MM.1S (cell line): ENCODE measurements around the gene KCNIP4.

Experiments used
- DNase-seq: peaks from one replicate; pipeline ENCODE4 v3.0.0-alpha.2; 2015
- H2AFZ ChIP-seq: fragments of 300-600 bp; sonication (generic); 2 replicates; pipeline ENCODE4 v1.6.0; 2016; ENCODE audit warnings: antibody characterized with exemption, low read length
- H3F3A ChIP-seq: fragments of 300-600 bp; sonication (generic); 2 replicates; pipeline ENCODE4 v1.6.1; 2016; ENCODE audit warnings: mild to moderate bottlenecking, antibody characterized with exemption, low read length, moderate library complexity, mixed read lengths; ENCODE audit not compliant: insufficient read depth
- H3K27ac ChIP-seq: fragments of 300-600 bp; sonication (generic); 2 replicates; pipeline ENCODE4 v1.5.1; 2016; ENCODE audit warnings: mild to moderate bottlenecking, low read length
- H3K27me3 ChIP-seq: fragments of 300-600 bp; sonication (generic); replicated peaks from 2 replicates; pipeline ENCODE4 v1.6.0; 2016; ENCODE audit warnings: low read length; ENCODE audit not compliant: insufficient read depth
- H3K36me3 ChIP-seq: fragments of 300-600 bp; sonication (generic); replicated peaks from 2 replicates; pipeline ENCODE4 v1.6.1; 2016; ENCODE audit warnings: mild to moderate bottlenecking, low read length, mixed read lengths; ENCODE audit not compliant: insufficient read depth
- H3K4me1 ChIP-seq: fragments of 300-600 bp; sonication (generic); 2 replicates; pipeline ENCODE4 v1.6.1; 2016; ENCODE audit warnings: low read length, mixed read lengths
- H3K4me2 ChIP-seq: fragments of 300-600 bp; sonication (generic); 2 replicates; pipeline ENCODE4 v1.6.0; 2016; ENCODE audit warnings: low read depth, low read length
- H3K4me3 ChIP-seq: fragments of 300-600 bp; sonication (generic); 2 replicates; pipeline ENCODE4 v1.5.1; 2016; ENCODE audit warnings: low read length, mixed read lengths
- H3K79me2 ChIP-seq: fragments of 300-600 bp; sonication (generic); 2 replicates; pipeline ENCODE4 v1.6.1; 2016; ENCODE audit warnings: mixed run types, low read length, mixed read lengths
- H3K9ac ChIP-seq: fragments of 300-600 bp; sonication (generic); 2 replicates; pipeline ENCODE4 v1.6.1; 2016; ENCODE audit warnings: low read length, mixed read lengths
- H3K9me2 ChIP-seq: fragments of 300-600 bp; sonication (generic); replicated peaks from 2 replicates; pipeline ENCODE4 v1.6.1; 2016; ENCODE audit warnings: mild to moderate bottlenecking, low read length, mixed read lengths; ENCODE audit not compliant: insufficient read depth
- H3K9me3 ChIP-seq: fragments of 300-600 bp; sonication (generic); replicated peaks from 2 replicates; pipeline ENCODE4 v1.6.1; 2016; ENCODE audit warnings: mild to moderate bottlenecking, low read length, mixed read lengths; ENCODE audit not compliant: insufficient read depth
- H4K20me1 ChIP-seq: fragments of 300-600 bp; sonication (generic); 2 replicates; pipeline ENCODE4 v1.6.1; 2016; ENCODE audit warnings: mild to moderate bottlenecking, low read length, moderate library complexity, mixed read lengths; ENCODE audit not compliant: insufficient read depth
- EZH2 ChIP-seq: fragments of 300-600 bp; sonication (generic); optimal IDR thresholded peaks from 2 replicates; pipeline ENCODE3; 2017; ENCODE audit warnings: low read depth, mild to moderate bottlenecking, antibody characterized with exemption, low read length, mixed read lengths
- EZH2phosphoT487 ChIP-seq: fragments of 300-600 bp; sonication (generic); IDR thresholded peaks from 2 replicates; pipeline ENCODE4 v1.6.1; 2018; ENCODE audit warnings: antibody characterized with exemption, low read length
- TF ChIP-seq, protein P1 (sequence below): fragments of 300-600 bp; sonication (generic); IDR thresholded peaks from 2 replicates; pipeline ENCODE4 v1.5.1; 2016; ENCODE audit warnings: antibody characterized with exemption, low read length, mixed read lengths

Gene KCNIP4

DNA sequence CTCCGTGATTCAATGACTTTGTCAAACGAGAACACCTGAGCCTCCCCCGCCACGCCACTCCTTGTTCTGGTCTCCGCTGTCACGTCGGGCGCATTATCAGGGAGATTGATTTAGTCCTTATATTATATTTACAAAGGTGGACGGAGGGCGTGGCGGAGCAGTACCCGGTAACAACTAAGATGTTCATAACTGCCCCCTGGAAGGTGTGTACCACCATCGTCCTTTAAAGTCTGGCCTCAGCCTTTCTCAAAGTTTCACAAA is 964.1 kb downstream of the KCNIP4 start:
- no peaks in the 10 kb centered on the region for H4K20me1 ChIP-seq
- no peak overlapping the region for H3K9ac ChIP-seq
- no peak overlapping the region for H2AFZ ChIP-seq
- no peaks in the 10 kb centered on the region for H3K4me1 ChIP-seq
- H3K27ac ChIP-seq = no peak overlapping the region
- H3K4me2 ChIP-seq = no peak overlapping the region
- no peaks in the 10 kb centered on the region for H3K9me2 ChIP-seq
- no peaks in the 10 kb centered on the region for H3F3A ChIP-seq
- H3K4me3 ChIP-seq = no peak overlapping the region
- DNase-seq = no peak
- H3K9me3 ChIP-seq = no peaks in the 10 kb centered on the region
- no peaks in the 10 kb centered on the region for H3K79me2 ChIP-seq
- no peaks in the 10 kb centered on the region for H3K27me3 ChIP-seq
- H3K36me3 ChIP-seq = no peaks in the 10 kb centered on the region
- TF ChIP-seq EZH2 (no peak), EZH2phosphoT487 (no peak)
- TF ChIP-seq, protein P1, sequence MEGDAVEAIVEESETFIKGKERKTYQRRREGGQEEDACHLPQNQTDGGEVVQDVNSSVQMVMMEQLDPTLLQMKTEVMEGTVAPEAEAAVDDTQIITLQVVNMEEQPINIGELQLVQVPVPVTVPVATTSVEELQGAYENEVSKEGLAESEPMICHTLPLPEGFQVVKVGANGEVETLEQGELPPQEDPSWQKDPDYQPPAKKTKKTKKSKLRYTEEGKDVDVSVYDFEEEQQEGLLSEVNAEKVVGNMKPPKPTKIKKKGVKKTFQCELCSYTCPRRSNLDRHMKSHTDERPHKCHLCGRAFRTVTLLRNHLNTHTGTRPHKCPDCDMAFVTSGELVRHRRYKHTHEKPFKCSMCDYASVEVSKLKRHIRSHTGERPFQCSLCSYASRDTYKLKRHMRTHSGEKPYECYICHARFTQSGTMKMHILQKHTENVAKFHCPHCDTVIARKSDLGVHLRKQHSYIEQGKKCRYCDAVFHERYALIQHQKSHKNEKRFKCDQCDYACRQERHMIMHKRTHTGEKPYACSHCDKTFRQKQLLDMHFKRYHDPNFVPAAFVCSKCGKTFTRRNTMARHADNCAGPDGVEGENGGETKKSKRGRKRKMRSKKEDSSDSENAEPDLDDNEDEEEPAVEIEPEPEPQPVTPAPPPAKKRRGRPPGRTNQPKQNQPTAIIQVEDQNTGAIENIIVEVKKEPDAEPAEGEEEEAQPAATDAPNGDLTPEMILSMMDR = no peak

DNA sequence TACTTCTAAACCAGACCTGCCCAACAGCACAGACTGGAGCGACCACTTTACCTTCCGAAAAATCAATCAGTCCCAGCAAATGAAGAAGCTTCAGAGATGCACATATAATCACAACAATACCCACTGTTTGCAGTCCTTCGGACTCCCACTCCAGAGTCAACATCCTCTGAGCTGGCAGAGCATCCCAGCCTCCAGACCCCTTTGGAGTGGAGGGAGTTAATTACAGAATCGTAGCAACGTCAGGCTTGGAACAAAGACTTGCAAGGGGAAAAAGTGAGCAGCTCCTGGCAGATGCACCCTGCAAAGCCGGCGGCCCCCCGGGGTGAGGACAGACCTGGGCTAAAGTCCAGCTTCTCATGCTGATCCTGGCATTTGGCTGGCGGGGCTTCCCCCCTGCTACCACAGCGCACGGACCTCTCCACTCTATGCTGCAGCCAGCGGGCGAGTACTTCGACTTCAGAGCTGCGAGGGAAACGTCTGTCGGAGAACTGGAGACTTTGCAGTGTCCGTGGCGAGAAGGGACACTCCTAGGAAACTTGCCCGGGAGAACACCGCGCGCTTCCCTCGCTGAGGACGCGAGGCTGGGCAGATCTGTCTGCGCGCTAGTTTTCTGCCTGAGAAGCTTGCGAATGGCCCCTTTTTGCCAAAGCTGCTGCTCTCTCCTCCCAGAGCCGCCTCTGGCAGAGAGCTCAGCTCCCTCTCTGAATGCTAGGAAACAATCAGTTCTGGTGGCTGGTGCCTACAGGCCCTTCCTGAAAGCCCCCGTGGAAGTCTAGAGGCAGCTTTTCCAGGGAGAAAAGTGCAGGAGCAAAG is 964.6 kb downstream of the KCNIP4 start:
- no peaks in the 10 kb centered on the region for H3K9me2 ChIP-seq
- DNase-seq = no peak
- H3K36me3 ChIP-seq = no peaks in the 10 kb centered on the region
- H3K27ac ChIP-seq = no peak overlapping the region
- no peak overlapping the region for H3K9ac ChIP-seq
- no peaks in the 10 kb centered on the region for H3K9me3 ChIP-seq
- no peak overlapping the region for H2AFZ ChIP-seq
- H3K4me1 ChIP-seq = no peaks in the 10 kb centered on the region
- no peaks in the 10 kb centered on the region for H3K27me3 ChIP-seq
- no peak for TF ChIP-seq EZH2phosphoT487
- TF ChIP-seq EZH2 = no peak
- TF ChIP-seq, protein P1 = no peak
- no peaks in the 10 kb centered on the region for H3F3A ChIP-seq
- H3K4me3 ChIP-seq = no peak overlapping the region
- H3K4me2 ChIP-seq = no peak overlapping the region
- H4K20me1 ChIP-seq = no peaks in the 10 kb centered on the region
- H3K79me2 ChIP-seq = no peaks in the 10 kb centered on the region

DNA sequence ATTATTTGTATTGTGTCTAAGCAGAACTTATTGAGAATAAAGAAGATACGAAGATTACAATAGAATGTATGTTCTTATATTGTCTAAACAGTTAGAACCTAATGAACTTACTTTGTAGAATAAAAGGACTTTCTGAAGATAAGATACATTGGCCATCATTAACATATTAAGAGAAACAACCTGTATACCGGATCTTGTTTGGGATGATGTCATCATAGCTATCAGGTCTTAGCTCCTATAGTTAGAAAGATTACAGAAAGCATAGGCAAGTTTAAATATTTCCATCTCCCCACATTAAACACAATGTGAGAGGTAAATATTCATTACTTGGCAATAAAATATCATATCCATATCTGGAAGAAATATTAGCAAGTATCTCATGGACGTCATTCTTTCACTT is 966.0 kb downstream of the KCNIP4 start:
- Histone ChIP-seq H3K4me1 (no peaks in the 10 kb centered on the region), H3K36me3 (no peaks in the 10 kb centered on the region), H3K4me2 (no peak overlapping the region), H3K9me3 (no peaks in the 10 kb centered on the region), H4K20me1 (no peaks in the 10 kb centered on the region), H3K9ac (no peak overlapping the region), H3K27ac (no peak overlapping the region), H2AFZ (no peak overlapping the region), H3F3A (no peaks in the 10 kb centered on the region), H3K79me2 (no peaks in the 10 kb centered on the region), H3K9me2 (no peaks in the 10 kb centered on the region), H3K27me3 (no peaks in the 10 kb centered on the region), H3K4me3 (no peak overlapping the region)
- TF ChIP-seq EZH2 (no peak), EZH2phosphoT487 (no peak)
- TF ChIP-seq, protein P1 = no peak
- no peak for DNase-seq
